Breast epithelium (tissue), 4 donors: Measurements from ENCODE around the gene GTPBP4. TPM values are rescaled to one million over a fixed set of nuclear protein-coding genes. Genes with fewer than 3 reads are reported as not detected.

Experiments used
- DNase-seq, 2 donors: peaks; one replicate each; pipeline ENCODE4 v3.0.0-alpha.2; 2019; ENCODE audit warnings: low spot score in 2 of 2
- H3K27ac ChIP-seq, 2 donors: fragments of 200-600 bp; sonication (generic) in 1 of 2; one replicate each; pipeline ENCODE4 v1.5.1; 2016 to 2019; ENCODE audit warnings: mild to moderate bottlenecking in 1 of 2
- H3K27me3 ChIP-seq, 2 donors: fragments of 200-600 bp; sonication (generic) in 1 of 2; one replicate each; pipeline versions ENCODE4 v1.5.1 to v1.6.0; 2017 to 2019; ENCODE audit warnings: control low read depth in 1 of 2, mild to moderate bottlenecking in 1 of 2
- H3K36me3 ChIP-seq: fragments of 200-600 bp; one replicate; pipeline ENCODE4 v1.5.1; 2019
- H3K4me1 ChIP-seq, 2 donors: fragments of 200-600 bp; sonication (generic); one replicate each; pipeline ENCODE4 v1.5.1; 2016 to 2019; ENCODE audit warnings: control low read depth in 1 of 2
- H3K4me3 ChIP-seq, 3 donors: fragments of 200-600 bp; sonication (generic); 1 replicate in 2 of 3; 2 replicates in 1 of 3; pipeline ENCODE4 v1.5.1; 2016 to 2019; ENCODE audit warnings: mild to moderate bottlenecking in 3 of 3, moderate library complexity in 2 of 3
- H3K9me3 ChIP-seq, 2 donors: fragments of 200-600 bp; sonication (generic) in 1 of 2; one replicate each; pipeline ENCODE4 v1.5.1; 2016 to 2019; ENCODE audit warnings: control low read depth in 1 of 2
- CTCF ChIP-seq, 3 donors: fragments of 450-650 bp; IDR thresholded peaks; one replicate each; pipeline ENCODE4 v1.5.1; 2016 to 2017; ENCODE audit warnings: antibody characterized with exemption in 3 of 3, mild to moderate bottlenecking in 3 of 3, moderate library complexity in 3 of 3
- POLR2A ChIP-seq: fragments of 450-650 bp; IDR thresholded peaks from one replicate; pipeline ENCODE4 v1.6.1; 2016; ENCODE audit warnings: antibody characterized with exemption, mild to moderate bottlenecking, moderate library complexity
- POLR2AphosphoS5 ChIP-seq, 3 donors: sonication (generic); formaldehyde crosslinking; IDR thresholded peaks; one replicate each; pipeline ENCODE4 v1.6.1; 2017; ENCODE audit warnings: antibody characterized with exemption in 3 of 3
- intact Hi-C: fragments of 100-400 bp; cut with DNase I; formaldehyde crosslinking; loops from one replicate; pipeline ENCODE4 v1.15.1; 2023; ENCODE audit warnings: low total_unique reads
- total RNA-seq, 3 donors: library from RNA; depleted of rRNA; stranded (reverse); fragments of >200 nt; gene quantifications; one replicate each; pipeline ENCODE4 v1.1.0, GENCODE V29; 2016

Gene GTPBP4
- total RNA-seq, 3 donors from 2014 or later = 32.6 to 51.2 (median 50.8) TPM

- no peaks in the 10 kb centered on the region for H3K36me3 ChIP-seq
- H3K27ac ChIP-seq = no peak overlapping the region
- H3K4me1 ChIP-seq = no peaks in the 10 kb centered on the region
- DNase-seq = no peak
- no peaks in the 10 kb centered on the region for H3K27me3 ChIP-seq
- TF ChIP-seq POLR2AphosphoS5 (IDR thresholded peaks at IDR 0.05) = no peak
- TF ChIP-seq POLR2A = no peak
- no peak for TF ChIP-seq CTCF (IDR thresholded peaks at IDR 0.05)
- intact Hi-C loops = no loop called here
- H3K9me3 ChIP-seq = no peaks in the 10 kb centered on the region
- H3K4me3 ChIP-seq = no peak overlapping the region
These were observed 29.4 kb upstream of the GTPBP4 start for GRCh38 chr10:958856-959255.

- H3K27ac ChIP-seq = no peak overlapping the region
- intact Hi-C loops = no loop called here
- no peak overlapping the region for H3K4me3 ChIP-seq
- no peaks in the 10 kb centered on the region for H3K4me1 ChIP-seq
- DNase-seq = no peak
- no peaks in the 10 kb centered on the region for H3K9me3 ChIP-seq
- H3K36me3 ChIP-seq = no peaks in the 10 kb centered on the region
- no peaks in the 10 kb centered on the region for H3K27me3 ChIP-seq
- TF ChIP-seq POLR2AphosphoS5 (IDR thresholded peaks at IDR 0.05) = no peak
- no peak for TF ChIP-seq CTCF (IDR thresholded peaks at IDR 0.05)
- TF ChIP-seq POLR2A = no peak
These were observed 25.9 kb upstream of the GTPBP4 start for GRCh38 chr10:962342-962741.

- intact Hi-C loops = no loop called here
- no peaks in the 10 kb centered on the region for H3K36me3 ChIP-seq
- no peaks in the 10 kb centered on the region for H3K27me3 ChIP-seq
- TF ChIP-seq POLR2AphosphoS5 (IDR thresholded peaks at IDR 0.05) (no peak), POLR2A (no peak)
- no peaks in the 10 kb centered on the region for H3K4me1 ChIP-seq
- H3K27ac ChIP-seq = no peak overlapping the region
- no peak overlapping the region for H3K4me3 ChIP-seq
- no peaks in the 10 kb centered on the region for H3K9me3 ChIP-seq
- DNase-seq = no peak
These were observed 25.0 kb upstream of the GTPBP4 start for GRCh38 chr10:963186-963585.

- H3K27ac ChIP-seq = no peak overlapping the region
- no peaks in the 10 kb centered on the region for H3K36me3 ChIP-seq
- no peaks in the 10 kb centered on the region for H3K27me3 ChIP-seq
- no peaks in the 10 kb centered on the region for H3K9me3 ChIP-seq
- TF ChIP-seq CTCF (IDR thresholded peaks at IDR 0.05) = no peak
- TF ChIP-seq POLR2AphosphoS5 (IDR thresholded peaks at IDR 0.05) = no peak
- no peak for TF ChIP-seq POLR2A
- H3K4me3 ChIP-seq = no peak overlapping the region
- H3K4me1 ChIP-seq = no peaks in the 10 kb centered on the region
- intact Hi-C loops = no loop called here
- DNase-seq = no peak
These were observed 24.6 kb upstream of the GTPBP4 start for GRCh38 chr10:963655-964054.

- Histone ChIP-seq H3K4me1 (no peaks in the 10 kb centered on the region), H3K4me3 (no peak overlapping the region), H3K27ac (no peak overlapping the region), H3K9me3 (no peaks in the 10 kb centered on the region), H3K36me3 (no peaks in the 10 kb centered on the region), H3K27me3 (no peaks in the 10 kb centered on the region)
- intact Hi-C loops = no loop called here
- TF ChIP-seq POLR2AphosphoS5 (IDR thresholded peaks at IDR 0.05) (no peak), CTCF (IDR thresholded peaks at IDR 0.05) (no peak), POLR2A (no peak)
- DNase-seq = no peak
These were observed 23.8 kb upstream of the GTPBP4 start for GRCh38 chr10:964321-964987.
